GM18907 (cell line): Measurements from ENCODE around the gene CHP1.
"Not testable (repeated sequence)": the region's sequence is repeated elsewhere in the genome, so short reads cannot be mapped to it uniquely, and the experiment has no call there.

ENCODE experiments used
- ATAC-seq: cut with Tn5 transposase; IDR thresholded peaks from one replicate; pipeline ENCODE4 v1.9.1; 2021; ENCODE audit warnings: mild to moderate bottlenecking, moderate library complexity; ENCODE audit not compliant: unreplicated experiment

Gene CHP1

GRCh38 chr15:41230650-41231421 is at the start of gene CHP1, which contains the start of gene EXD1:
CHP1 (plus strand) TSS chr15:41231268; CDS start chr15:41231383, 115 bp downstream.
EXD1 (minus strand) TSS chr15:41230757; CDS start chr15:41226575, 4,182 bp downstream.
- ATAC-seq, result peak; percentile 95

- ATAC-seq, result no peak
These were observed 48.8 kb upstream of the CHP1 start for GRCh38 chr15:41182266-41182665.

DNA sequence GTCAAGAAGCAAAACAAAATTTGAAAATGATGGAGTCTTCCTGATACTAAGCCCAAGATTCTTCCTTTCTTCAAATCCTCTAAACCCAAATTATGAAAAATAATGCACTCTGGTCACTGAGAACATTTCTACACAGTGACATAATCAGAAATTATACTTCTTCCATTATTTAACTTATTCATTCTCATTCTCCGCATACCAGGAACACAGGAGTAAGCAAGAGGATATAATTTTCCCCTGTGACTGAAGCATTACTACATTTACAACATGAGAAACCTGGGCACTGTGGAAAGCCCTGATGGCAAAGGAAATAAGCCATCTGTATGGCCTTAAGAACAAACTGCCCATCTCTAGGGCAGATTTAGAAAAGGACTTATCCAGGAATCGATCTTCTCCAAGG is 47.5 kb upstream of the CHP1 start:
- no peak for ATAC-seq

DNA sequence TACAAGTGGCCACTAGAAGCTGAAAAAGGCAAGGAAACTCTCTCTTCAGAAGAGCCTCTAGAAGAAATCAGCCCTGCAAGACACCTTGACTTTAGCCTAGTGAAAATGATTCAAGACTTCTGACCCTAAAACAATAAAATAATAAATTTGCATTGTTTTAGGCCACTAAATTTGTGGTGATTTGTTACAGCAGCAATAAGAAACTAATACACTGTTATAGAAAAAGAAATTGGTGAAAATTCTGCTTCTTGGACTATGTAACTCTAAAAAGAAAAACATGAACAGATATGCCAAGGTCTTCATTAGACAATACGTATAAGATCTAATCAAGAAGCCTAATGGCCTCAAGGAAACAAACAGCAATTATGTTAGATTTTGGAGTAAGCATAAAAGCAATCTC is 36.6 kb upstream of the CHP1 start:
- ATAC-seq, result no peak

- no peak for ATAC-seq
These were observed 31.6 kb upstream of the CHP1 start for GRCh38 chr15:41199470-41199869.

GRCh38 chr15:41203395-41203794 is 27.7 kb upstream of the CHP1 start:
- no peak for ATAC-seq

DNA sequence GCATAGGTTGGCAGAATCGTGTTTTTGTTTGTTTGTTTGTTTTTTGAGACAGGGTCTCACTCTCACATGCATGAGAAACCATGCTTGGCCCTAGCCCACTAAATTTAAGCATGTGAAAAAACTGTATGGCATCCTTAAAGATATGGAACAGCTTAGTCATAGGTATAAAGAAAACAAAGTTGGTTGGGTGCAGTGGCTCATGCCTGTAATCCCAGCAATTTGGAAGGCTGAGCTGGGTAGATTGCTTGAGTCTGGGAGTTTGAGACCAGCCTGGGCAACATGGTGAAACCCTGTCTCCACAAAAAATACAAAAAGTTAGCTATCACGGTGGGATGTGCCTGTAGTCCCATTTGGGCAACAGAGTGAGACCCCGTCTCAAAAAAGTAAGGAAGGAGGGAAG is 25.8 kb upstream of the CHP1 start:
- ATAC-seq, result no peak

- ATAC-seq, result no peak
These were observed 23.2 kb upstream of the CHP1 start for GRCh38 chr15:41207687-41208448.

- no peak for ATAC-seq
These were observed 15.4 kb upstream of the CHP1 start for GRCh38 chr15:41215708-41216107.

GRCh38 chr15:41218851-41219250 is 12.2 kb upstream of the CHP1 start:
- no peak for ATAC-seq

GRCh38 chr15:41219381-41219780 is 11.7 kb upstream of the CHP1 start:
- no peak for ATAC-seq

DNA sequence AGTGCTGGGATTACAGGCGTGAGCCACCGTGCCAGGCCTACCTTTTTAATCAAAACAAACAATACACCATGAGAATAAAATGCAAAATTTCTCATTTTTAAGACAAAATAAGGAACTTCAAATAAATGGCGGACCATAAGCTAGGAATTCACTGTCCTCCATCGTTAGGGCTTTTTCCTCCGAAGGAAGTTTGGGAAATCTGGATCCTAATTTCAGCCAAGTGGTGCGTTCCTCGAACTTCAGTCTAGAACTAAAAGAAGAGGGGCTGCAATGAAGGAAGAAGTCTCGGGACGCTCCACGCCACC is 771 bp upstream of the CHP1 start:
- no peak for ATAC-seq

GRCh38 chr15:41231422-41232226 is 556 bp downstream of the CHP1 start:
- ATAC-seq, result peak; percentile 41

- no peak for ATAC-seq
These were observed 2.3 kb downstream of the CHP1 start for GRCh38 chr15:41233367-41233771.

GRCh38 chr15:41235228-41235627 is 4.2 kb downstream of the CHP1 start:
- ATAC-seq, result not testable (repeated sequence)

GRCh38 chr15:41235929-41236328 is 4.9 kb downstream of the CHP1 start:
- no peak for ATAC-seq

GRCh38 chr15:41238100-41238499 is 7.0 kb downstream of the CHP1 start:
- no peak for ATAC-seq

DNA sequence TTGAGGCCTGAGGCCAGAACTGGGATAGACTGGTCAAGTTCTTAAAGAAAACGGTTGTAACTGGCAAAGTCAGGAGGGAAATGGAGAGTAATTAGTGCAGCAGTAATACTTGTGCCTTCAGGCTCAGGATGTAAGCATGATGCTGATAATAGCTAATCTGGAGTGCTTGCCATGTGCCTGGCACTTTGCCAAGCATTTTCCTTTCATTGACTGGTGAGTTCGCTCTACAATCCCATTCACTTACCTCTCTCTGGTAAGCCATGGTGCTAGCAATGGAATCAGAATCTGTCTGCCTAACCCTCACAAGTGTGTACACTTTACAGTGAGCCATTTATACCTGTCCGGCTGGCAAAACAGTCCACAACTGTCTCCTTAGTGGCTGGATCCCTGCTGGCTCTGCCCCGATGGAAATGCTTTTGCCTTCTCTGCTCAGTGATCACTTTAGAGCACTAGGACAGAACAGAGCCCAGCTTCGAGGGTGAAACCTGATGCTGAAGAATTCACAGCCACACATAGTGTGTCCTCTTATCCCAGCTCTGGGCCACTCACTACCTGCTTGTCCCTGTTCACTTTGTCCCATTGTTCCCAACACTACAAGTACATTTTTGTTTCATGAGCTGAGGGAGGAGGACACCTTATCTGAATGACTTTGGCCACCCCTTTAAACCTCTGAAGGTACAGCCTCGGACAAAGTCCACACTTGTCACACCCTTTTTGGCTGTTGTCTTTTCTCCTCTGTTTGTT is 10.3 kb downstream of the CHP1 start:
- no peak for ATAC-seq

GRCh38 chr15:41250745-41251144 is 19.7 kb downstream of the CHP1 start:
- not testable (repeated sequence) for ATAC-seq

DNA sequence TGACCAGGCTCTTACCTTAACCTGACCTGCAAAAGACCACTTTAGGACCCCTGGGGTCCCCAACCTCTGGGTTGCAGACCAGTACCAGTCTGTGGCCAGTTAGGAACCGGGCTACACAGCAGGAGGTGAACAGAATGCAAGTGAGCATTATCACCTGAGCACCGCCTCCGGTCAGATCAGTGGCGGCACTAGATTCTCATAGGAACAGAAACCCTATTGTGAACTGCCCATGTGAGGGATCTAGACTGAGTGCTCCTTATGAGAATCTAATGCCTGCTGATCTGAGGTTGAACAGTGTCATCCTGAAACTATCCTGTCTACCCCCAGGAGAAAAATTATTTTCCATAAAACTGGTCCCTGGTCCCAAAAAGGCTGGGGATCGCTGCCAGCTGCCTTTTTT is 20.3 kb downstream of the CHP1 start:
- ATAC-seq, result no peak

- ATAC-seq, result no peak
These were observed 23.5 kb downstream of the CHP1 start for GRCh38 chr15:41254560-41254959.
